ENCODE data around the gene SLC22A23.

GRCh38 chr6:3328796-3329195 is 128.1 kb downstream of the SLC22A23 start:
- TF ChIP-seq CTCF (IDR thresholded peaks at IDR 0.05) (no peak), POLR2AphosphoS5 (IDR thresholded peaks at IDR 0.05) (no peak)
